ENCODE measurements around the gene RASA3. TPM values are rescaled to one million over a fixed set of nuclear protein-coding genes. Genes with fewer than 3 reads are reported as not detected.
"Not testable (repeated sequence)": the region's sequence is repeated elsewhere in the genome, so short reads cannot be mapped to it uniquely, and the experiment has no call there.

The RASA3 gene
- polyA plus RNA-seq, 1 donor = 23.6 TPM

DNA sequence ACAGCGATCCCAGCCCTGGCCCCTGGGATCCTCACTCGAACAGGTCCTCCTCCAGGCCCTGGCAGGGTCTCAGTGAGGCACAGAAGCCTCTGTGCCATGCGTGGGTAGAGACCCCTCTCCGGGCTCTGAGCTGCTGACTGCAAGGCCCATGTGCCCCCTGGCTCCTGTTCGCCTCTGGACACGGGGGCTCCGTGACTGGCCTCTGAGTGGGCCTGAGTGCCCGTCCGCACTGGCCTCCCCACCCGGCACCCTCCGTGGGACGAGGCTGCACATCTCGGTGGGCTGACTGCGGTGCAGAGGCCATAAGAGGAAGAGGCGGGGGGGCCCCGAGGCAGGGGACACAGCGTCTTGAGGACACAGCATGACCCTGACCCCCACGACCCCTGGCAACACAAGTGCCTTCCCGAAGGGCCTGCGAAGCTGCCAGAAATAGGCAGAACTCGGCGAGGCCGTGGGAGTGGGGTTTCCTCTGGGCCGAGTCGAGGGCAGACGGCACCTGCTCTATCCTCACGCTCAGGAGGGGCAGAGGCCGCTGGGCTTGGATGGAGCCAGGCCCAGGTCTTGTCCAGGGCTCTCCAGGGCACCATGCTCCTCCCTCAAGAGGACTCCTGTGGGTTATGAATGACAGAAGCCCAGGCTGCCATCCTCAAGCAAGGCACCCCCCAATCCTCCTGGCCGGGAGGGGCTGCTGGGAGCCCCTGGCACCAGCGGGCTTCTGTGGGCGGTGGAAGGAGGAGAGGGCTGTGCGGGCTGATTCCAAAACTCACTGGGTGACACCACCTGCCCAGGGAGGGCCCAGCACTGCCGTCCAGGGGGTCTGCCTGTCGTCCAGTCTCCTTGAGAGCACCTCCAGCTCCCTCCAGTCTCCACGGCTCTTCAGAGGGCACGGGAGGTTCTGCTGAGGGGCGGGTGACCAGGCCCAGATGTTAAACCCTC, 52.6 kb downstream of the RASA3 start:
- no peak for DNase-seq

DNA sequence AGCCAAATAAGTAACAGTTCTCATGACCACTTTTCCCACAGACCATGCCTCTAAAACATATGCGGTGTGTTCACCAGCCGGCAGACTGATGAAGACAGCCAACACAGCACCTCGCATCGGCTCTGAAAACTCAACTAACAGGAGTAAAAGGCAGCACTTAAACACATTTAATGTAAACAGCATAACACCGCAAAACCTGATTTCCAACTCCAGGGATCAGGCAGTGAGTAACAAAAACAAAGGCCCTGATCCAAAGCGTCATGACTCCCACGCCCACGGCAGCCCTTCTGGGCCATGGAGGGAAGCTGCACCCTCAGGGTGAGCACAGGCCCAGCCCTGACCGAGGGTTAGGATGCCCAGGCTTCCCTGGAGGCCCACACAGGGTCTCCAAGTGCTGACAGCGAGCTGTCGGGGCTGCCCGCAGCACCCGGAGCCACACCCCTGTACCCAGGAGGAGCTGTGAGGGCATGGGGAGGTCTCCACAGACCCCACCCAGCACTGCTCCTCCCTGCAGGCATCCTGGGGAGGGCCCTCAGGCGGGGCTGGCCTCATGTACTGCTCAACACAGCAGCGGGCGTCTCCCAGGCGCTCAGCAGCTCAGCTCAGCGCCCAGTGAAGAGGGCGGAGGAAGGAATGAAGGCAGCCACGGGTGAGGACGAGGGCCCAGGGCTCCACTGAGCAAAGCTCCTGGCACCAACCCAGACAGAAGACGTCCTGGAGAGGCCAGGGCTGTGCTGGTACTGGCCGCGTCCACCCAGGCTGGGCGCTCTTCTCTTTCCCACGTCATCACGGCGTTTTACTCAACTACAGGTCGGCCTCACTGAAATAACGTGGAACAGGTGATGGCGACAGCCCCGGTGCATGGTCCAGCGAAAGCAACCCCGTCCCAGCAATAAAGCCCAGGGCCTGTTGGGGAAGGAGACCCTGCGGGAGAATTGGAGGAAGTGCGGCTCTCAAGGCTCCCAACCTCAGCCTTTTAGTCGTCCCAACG, 53.7 kb downstream of the RASA3 start:
- no peak for DNase-seq

DNA sequence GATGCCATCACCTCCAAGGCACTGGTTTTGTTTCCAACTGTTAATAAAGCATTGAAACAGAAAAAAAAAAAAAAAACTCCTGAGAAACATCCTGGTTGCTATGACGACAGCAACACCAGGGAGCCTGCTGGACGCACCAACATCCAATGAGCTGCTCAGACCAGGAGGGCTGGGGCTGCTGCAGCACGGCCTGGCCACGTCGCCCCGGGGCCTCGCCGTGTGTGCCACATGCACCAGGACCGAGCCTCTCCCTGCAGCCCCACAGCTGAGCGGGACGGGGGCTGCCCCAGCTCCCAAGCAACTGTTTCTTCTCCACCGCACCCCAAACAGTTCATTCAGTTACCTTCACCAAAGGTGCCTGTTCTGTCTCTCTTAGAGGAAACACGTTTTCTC, 54.5 kb downstream of the RASA3 start:
- peak; percentile 70 for DNase-seq

DNA sequence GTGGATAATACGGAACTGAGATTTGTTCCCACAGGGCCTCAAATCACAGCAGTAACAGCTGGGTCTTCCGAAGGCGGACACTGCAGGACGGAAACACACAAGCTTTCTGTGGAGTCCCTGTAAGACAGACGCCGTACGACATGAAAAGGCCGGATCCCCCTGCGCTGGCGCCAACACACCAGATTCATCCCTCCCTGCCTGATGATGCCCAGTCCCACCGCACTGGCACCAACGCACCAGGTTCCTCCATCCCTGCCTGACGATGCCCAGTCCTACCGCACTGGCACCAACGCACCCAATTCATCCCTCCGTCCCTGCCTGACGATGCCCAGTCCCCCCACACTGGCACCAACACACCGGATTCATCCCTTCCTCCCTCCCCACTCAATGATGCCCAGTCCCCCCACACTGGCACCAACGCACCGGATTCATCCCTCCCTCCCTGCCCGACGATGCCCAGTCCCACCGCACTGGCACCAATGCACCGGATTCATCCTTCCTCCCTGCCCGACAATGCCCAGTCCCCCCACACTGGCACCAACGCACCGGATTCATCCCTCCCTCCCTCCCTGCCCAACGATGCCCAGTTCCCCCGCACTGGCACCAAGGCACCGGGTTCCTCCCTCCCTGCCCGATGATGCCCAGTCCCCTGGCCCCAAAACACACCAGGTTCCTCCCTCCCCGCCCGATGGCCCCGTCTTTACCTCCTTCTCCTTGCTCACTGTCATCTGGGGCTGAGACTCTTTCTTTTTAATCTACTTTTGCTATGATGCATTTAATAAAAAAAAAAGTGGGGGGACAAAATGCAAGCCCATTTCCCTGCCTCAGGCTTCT, 55.1 kb downstream of the RASA3 start:
- no peak for DNase-seq

DNA sequence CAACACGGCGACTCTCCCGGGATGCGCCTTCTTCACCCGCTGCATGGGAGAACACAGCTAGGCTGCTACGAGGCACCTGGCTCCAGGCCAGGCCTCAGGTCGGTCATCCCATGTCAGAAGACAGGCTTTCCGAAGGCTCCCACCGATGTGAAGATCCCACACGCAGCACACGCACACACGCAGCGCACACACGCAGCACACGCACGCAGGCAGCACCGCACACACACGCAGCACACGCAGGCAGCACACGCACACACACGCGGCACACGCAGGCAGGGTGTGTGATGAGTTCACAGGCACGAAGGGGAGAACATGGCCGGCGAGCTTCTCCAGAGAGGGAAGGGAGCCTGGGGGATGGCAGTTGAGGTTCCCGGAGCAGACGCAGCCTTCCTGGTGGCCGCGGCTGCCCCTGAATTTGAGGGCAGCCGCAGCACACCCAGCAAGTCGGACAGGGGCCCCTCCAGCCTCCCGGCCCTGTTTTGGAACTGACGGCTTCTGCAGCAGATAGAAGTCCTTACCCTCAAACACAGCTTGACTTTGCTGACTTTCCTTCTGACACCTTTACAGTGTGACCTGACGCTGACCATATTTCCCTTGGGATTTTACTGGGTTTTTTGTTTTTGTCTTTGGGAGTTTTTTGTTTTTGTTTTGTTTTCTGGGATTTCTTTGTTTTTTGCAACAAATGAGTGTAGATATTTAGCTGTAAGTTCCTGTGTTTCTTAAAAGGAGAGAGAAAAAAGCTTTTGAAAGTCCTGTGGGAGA, 55.9 kb downstream of the RASA3 start:
- no peak for DNase-seq

DNA sequence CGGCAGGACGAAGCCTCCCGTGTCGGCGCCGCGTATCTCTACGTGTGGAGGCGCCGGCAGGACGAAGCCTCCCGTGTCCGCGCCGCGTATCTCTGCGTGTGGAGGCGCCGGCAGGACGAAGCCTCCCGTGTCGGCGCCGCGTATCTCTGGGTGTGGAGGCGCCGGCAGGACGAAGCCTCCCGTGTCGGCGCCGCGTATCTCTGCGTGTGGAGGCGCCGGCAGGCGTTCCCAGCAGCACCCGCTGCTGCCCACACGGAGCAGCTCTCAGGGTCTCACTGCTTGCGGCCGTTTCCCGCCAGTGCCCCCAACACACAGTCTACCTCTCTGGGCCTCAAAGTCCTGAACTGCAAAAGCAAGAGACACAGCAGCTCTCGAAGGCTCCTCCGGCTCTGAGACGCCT, 56.6 kb downstream of the RASA3 start:
- not testable (repeated sequence) for DNase-seq

DNA sequence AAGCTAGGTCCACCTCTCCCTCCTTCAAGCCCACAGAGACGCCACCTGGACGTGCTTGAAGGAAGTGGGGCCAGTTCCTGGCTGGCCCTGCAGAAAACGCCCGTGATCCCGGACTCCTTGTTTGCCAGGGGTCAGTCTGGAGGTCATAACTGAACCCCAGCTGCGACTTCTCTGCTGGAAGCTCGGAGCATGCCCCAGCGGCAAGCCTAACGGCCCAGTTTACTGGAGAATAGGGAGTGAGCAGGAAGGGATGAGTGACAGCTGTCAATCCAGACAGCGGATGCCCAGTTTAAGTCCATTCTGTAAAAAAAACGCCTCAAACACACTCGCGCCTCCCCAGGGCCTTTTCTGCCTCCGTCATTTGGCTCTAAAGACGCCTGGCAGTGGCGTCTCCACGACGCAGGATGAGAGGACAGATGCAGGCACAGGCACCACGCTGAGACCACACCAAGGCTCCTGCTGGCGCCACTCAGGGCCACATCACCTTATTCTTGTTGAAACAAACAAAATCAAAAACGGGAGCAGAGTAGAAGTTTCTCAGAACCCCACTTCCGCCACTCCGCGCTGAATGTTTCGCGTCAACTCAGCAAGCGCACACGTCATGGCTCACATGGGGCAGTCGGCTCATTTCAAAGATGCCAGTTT, 57.6 kb downstream of the RASA3 start:
- DNase-seq = no peak

DNA sequence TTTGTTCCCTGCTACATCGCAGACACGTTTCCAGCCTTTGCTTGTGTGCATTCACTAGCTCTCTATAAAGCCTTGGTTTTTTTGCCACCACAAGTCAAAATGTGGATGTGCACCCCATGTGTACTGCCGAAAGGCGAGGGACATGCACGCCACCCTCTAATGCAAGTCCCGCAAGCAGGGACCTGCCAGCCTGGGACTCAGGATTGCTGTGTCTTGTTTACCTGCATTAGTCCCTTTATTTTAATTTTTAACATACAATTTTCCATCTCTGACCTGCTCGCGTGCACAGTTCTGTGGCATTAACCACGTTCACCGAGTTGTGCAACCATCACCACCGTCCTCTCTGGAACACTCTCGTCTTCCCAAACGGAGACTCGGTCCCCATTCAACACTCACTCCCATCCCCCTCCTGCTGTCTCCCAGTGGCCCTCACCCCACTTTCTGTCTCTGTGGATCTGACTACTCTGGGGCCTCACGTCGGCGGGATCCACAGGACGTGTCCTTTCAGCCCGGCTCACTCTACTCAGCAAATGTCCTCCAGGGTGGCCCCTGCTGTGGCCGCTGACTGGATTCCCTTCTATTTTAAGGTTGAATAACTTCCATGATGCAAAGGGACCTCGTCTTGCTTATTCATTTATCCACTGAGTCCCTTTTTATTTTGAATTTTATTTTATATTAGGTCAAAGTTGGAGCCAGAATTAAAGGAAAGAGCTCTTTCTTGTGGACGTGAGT, 58.4 kb downstream of the RASA3 start:
- no peak for DNase-seq

DNA sequence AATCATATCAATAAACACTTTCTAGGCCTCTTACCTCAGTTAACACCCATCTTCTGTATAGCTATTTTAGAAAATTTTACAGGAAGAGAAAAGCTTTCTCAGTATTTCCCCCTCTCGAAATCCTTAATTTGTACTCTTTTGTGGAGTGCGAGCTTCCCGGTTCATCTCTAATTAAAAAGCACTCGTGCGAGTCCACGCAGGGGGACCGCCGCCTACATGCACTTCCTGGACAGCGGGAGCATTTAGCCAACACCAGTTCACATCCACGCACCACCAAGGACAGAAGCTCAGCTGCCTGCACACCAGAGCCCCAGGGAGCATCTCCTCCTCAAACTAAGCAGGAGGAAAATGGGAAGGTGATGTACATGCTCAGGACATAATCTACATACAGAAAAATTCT, 60.0 kb downstream of the RASA3 start:
- no peak for DNase-seq

DNA sequence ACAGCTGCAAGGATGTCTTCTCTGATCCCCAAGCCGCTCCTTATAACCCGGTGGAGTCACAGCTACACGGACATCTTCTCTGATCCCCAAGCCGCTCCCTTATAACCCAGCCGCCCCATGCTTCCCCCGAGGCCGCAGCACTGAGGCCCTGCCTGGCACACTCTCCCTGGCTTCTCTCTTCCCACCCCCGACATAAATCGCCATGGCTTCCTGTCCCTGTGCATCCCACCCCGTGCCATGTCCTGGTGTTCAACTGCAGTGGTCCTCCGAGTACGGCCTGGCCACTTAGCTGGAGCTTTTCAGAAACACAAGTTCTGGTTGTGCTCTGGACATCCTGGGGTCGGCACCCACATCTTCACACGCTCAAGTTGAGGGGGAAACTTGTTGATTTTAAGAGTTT, 60.4 kb downstream of the RASA3 start:
- DNase-seq = no peak

DNA sequence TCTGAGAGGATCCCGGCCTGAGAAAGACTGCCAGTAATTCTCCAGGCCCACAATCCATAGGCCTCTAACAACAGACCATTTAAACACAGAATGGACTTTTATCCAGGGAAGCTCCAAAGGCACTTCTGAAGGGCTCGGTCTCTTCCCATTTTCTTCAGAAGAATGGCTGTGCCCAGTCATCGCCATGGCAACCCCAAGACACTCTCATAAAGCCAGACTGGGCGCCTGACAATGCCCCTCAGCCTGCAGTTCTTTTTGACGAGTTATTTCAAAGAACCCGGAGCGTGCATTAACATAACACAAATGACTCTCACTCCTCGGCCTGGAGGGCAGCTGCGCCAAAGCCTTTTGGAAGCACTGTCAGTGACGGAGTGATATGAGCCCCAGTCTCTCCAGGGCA, 61.0 kb downstream of the RASA3 start:
- no peak for DNase-seq

DNA sequence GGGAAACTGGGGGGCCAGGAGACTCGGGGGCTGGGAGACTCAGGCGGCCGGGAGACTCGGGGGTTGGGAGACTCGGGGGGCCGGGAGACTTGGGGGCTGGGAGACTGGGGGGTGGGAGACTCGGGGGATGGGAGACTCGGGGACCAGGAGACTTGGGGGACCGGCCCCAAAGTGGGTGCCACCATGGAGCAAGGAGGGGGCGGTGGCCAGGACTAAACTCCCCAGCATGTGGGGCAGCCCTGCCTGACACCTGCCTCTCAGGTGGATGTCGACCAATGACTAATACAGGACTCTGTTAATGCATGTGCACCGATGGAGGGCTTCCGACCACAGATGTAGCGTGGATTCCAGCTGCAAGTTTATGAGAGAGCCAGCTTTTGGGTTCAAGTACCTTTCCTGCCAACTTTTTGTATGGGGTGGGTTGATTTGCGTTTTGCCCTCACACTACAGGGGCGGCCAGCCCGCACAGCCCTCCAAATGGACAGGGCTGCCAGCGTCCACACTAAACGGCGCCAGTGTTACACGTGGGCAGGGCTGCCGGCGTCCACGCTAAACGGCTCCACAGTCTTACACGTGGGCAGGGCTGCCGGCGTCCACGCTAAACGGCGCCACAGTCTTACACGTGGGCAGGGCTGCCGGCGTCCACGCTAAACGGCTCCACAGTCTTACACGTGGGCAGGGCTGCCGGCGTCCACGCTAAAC, 62.2 kb downstream of the RASA3 start:
- no peak for DNase-seq

DNA sequence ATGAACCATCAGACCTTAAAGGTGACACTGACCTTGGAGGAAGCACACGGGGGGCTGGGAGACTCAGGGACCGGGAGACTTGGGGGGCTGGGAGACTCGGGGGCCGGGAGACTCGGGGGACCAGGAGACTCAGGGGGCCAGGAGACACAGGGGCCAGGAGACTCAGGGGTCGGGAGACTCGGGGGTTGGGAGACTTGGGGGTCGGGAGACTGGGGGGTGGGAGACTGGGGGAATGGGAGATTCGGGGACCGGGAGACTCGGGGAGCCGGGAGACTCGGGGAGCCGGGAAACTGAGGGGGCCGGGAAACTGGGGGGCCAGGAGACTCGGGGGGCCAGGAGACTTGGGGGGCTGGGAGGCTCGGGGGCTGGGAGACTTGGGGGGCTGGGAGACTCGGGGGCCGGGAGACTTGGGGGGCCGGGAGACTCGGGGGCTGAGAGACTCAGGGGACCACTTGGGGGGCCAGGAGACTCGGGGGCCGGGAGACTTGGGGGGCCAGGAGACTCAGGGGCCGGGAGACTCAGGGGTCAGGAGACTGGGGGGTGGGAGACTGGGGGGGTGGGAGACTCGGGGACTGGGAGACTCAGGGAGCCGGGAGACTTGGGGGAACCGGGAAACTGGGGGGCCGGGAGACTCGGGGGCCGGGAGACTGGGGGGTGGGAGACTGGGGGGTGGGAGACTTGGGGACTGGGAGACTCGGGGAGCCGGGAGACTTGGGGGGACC, 62.9 kb downstream of the RASA3 start:
- DNase-seq = no peak

DNA sequence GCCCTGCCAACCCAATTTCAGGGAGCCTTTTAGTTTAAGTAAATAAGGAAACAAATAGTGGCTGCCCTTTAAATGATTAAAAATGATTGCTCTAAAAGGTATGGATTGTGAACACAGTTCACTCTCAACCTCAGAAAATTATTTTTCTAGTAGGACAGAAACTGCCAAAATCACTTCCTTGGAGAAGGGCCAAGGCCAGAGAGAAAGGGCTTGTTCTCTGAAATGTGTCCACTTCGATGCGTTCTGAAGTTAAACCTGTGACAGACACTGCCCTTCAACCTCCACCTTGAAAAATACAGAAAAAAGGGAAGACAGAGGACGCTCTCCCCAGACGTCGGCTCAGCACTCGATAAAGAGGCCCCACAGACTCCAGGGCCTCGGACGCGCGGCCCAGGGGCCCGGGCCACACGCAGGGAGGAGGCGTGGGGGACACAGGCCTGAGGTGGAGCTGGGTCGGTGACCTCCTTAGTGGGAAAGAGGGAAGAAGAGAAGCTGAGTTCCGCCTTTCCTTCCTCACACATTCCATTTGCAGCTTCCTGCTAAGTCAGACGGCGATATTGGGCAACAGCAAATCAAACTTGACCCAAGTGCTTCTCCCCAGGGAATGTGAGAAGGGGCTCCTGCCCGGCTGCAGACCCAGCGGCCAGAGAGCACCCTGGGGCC, 63.6 kb downstream of the RASA3 start:
- no peak for DNase-seq

DNA sequence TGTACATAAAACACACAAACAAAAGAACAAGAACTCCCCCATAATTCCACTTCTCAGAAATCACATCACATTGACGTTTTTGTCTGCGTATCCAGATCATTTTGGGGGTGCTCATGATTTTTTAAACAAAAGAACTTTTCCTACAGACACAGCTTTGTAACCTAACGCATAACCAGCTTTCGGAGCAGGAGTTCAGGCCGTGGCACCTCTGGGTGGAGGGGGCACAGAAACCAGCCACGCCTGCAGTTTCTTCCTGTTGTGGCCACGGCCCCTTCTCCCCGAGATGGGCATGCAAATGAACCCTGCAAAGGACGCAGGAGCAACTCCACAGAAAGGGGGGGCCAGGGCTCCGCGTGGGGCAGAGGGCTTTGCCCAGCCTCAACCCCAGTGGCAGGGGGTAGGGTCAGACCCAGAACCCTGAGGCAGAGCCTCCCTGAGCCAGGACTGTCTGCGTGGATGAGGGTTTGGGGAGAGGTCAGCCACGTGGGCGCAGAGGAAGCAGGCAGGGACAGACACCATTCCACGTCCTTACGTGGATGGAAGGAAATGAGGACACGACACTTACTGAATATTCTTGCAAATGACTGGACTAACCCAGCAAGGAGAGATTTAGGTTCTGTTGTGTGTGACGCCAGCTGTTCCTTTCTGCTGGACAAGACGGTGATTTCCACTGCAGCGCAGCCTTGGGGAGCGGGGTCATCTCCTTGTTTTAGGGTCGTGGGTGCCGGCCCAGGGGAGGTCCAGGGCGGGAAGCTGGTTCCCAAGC, 64.4 kb downstream of the RASA3 start:
- DNase-seq = no peak

DNA sequence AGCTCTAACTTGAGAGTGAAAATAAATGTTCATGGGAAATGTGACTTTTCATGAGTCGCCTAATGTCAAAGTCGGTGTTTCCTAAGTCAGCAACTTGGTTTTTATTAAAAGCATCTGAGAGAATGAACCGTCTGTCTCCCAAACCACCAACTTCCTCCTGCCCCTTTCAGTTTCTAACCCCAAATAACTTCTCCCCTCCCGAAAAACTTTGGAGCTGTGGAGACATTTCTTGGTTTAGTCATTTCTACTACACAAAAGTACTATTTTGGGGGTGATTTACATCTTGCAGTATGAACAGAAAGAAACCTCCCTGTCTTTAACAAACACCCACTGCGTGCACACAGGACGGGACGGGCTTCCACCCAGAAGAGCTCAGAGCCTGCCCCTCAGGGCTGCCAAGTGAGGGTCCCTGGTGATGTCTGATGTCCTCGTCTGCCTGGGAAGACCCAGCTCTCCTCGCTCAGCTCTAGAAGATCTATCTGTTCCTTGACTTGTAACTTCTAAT, 65.0 kb downstream of the RASA3 start:
- no peak for DNase-seq

DNA sequence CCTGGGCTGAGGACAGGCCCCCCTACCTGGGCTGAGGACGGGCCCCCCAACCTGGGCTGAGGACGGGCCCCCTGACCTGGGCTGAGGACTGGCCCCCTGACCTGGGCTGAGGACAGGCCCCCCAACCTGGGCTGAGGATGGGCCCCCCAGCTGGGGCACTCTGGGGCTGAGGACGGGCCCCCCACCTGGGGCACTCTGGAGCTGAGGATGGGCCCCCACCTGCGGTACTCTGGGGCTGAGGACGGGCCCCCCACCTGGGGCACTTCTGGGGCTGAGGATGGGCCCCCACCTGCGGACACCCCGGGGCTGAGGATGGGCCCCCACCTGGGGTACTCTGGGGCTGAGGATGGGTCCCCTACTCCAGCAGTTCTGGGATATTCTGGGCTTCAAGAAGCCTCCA, 65.5 kb downstream of the RASA3 start:
- DNase-seq = no peak
